GM19328 (cell line): ENCODE results near the gene REPIN1.

Experiments
- ATAC-seq: cut with Tn5 transposase; IDR thresholded peaks from one replicate; pipeline ENCODE4 v1.9.1; 2021; ENCODE audit warnings: mild to moderate bottlenecking, moderate library complexity; ENCODE audit not compliant: unreplicated experiment

The REPIN1 gene

GRCh38 chr7:150368096-150368883, at the start of gene REPIN1:
Gene REPIN1 (plus strand): TSS chr7:150368822. CDS start chr7:150369712, 890 bp downstream.
- peak; percentile 56 for ATAC-seq

- no peak for ATAC-seq
These were observed 46.9 kb upstream of the REPIN1 start for GRCh38 chr7:150321788-150322113.

- ATAC-seq: no peak
These were observed 46.3 kb upstream of the REPIN1 start for GRCh38 chr7:150322114-150322832.

- ATAC-seq: peak; percentile 59
These were observed 45.6 kb upstream of the REPIN1 start, which contains the start of the genes ACTR3C and LRRC61 for GRCh38 chr7:150322833-150323681. Gene ACTR3C (minus strand): TSS chr7:150323545. CDS start chr7:150295296, 28,249 bp downstream. Gene LRRC61 (plus strand): TSS chr7:150323355. CDS start chr7:150336862, 13,507 bp downstream.

- peak; percentile 11 for ATAC-seq
These were observed 44.8 kb upstream of the REPIN1 start for GRCh38 chr7:150323682-150324372.

- ATAC-seq: no peak
These were observed 44.2 kb upstream of the REPIN1 start for GRCh38 chr7:150324373-150324961.

- no peak for ATAC-seq
These were observed 43.5 kb upstream of the REPIN1 start for GRCh38 chr7:150325110-150325611.

- no peak for ATAC-seq
These were observed 42.7 kb upstream of the REPIN1 start for GRCh38 chr7:150325901-150326300.

GRCh38 chr7:150326657-150327268, 41.9 kb upstream of the REPIN1 start:
- ATAC-seq: no peak

GRCh38 chr7:150327308-150327707, 41.3 kb upstream of the REPIN1 start:
- ATAC-seq: no peak

- ATAC-seq: no peak
These were observed 39.1 kb upstream of the REPIN1 start for GRCh38 chr7:150329331-150330120.

- no peak for ATAC-seq
These were observed 38.3 kb upstream of the REPIN1 start for GRCh38 chr7:150330211-150330885.

- no peak for ATAC-seq
These were observed 35.6 kb upstream of the REPIN1 start for GRCh38 chr7:150332852-150333635.

GRCh38 chr7:150333659-150334058, 35.0 kb upstream of the REPIN1 start:
- ATAC-seq: no peak

GRCh38 chr7:150334108-150334507, 34.5 kb upstream of the REPIN1 start:
- no peak for ATAC-seq

- ATAC-seq: no peak
These were observed 33.4 kb upstream of the REPIN1 start for GRCh38 chr7:150335108-150335773.

- no peak for ATAC-seq
These were observed 32.9 kb upstream of the REPIN1 start for GRCh38 chr7:150335774-150336112.
